Testis (tissue), 2 donors: ENCODE results near the gene GNPTG.

Experiments
- POLR2A ChIP-seq: fragments of 450-650 bp; IDR thresholded peaks from one replicate; pipeline ENCODE4 v1.6.1; 2017; ENCODE audit warnings: antibody characterized with exemption, mild to moderate bottlenecking, moderate library complexity
- TF ChIP-seq, protein P1 (sequence below), 3 experiments: fragments of 450-650 bp in 2 of 3; fragments of 200-600 bp in 1 of 3; sonication (generic) in 1 of 3; IDR thresholded peaks; one replicate each; pipeline ENCODE4 v1.5.1; 2016 to 2019; ENCODE audit warnings: antibody characterized with exemption in 3 of 3, mild to moderate bottlenecking in 2 of 3, moderate library complexity in 1 of 3

DNA sequence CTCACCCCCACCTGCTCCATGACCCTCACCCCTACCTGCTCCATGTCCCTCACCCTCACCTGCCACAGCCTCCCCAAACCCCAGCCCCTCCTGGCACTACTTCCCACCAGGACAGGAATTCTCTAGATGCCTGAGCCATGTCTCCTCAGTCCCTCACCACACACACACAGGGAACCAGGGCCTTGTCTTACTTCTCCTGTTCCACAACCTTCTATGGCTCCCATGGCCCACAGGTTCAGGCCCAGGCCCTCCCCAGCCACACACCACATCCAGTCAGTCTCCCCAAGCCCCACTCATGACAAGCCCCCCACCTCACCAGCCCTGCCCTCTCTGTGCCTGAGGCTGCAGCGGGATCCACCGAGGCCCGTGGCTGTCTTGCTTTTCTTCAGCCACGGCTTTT is 45.4 kb upstream of the GNPTG start:
- TF ChIP-seq, protein P1, sequence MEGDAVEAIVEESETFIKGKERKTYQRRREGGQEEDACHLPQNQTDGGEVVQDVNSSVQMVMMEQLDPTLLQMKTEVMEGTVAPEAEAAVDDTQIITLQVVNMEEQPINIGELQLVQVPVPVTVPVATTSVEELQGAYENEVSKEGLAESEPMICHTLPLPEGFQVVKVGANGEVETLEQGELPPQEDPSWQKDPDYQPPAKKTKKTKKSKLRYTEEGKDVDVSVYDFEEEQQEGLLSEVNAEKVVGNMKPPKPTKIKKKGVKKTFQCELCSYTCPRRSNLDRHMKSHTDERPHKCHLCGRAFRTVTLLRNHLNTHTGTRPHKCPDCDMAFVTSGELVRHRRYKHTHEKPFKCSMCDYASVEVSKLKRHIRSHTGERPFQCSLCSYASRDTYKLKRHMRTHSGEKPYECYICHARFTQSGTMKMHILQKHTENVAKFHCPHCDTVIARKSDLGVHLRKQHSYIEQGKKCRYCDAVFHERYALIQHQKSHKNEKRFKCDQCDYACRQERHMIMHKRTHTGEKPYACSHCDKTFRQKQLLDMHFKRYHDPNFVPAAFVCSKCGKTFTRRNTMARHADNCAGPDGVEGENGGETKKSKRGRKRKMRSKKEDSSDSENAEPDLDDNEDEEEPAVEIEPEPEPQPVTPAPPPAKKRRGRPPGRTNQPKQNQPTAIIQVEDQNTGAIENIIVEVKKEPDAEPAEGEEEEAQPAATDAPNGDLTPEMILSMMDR (IDR thresholded peaks at IDR 0.05) = no peak
- TF ChIP-seq POLR2A = no peak
